Smooth muscle cell of the pulmonary artery (primary cell): Measurements from ENCODE around the gene LRP11. TPM values are rescaled to one million over a fixed set of nuclear protein-coding genes. Genes with fewer than 3 reads are reported as not detected.

Source experiments
- total RNA-seq: library from RNA; depleted of rRNA; stranded (reverse); fragments of >200 nt; gene quantifications from 2 replicates; pipeline ENCODE4 v1.2.3, GENCODE V29; 2014

LRP11 gene
- total RNA-seq: 66.3 and 90.1 TPM in 2 replicates

DNA sequence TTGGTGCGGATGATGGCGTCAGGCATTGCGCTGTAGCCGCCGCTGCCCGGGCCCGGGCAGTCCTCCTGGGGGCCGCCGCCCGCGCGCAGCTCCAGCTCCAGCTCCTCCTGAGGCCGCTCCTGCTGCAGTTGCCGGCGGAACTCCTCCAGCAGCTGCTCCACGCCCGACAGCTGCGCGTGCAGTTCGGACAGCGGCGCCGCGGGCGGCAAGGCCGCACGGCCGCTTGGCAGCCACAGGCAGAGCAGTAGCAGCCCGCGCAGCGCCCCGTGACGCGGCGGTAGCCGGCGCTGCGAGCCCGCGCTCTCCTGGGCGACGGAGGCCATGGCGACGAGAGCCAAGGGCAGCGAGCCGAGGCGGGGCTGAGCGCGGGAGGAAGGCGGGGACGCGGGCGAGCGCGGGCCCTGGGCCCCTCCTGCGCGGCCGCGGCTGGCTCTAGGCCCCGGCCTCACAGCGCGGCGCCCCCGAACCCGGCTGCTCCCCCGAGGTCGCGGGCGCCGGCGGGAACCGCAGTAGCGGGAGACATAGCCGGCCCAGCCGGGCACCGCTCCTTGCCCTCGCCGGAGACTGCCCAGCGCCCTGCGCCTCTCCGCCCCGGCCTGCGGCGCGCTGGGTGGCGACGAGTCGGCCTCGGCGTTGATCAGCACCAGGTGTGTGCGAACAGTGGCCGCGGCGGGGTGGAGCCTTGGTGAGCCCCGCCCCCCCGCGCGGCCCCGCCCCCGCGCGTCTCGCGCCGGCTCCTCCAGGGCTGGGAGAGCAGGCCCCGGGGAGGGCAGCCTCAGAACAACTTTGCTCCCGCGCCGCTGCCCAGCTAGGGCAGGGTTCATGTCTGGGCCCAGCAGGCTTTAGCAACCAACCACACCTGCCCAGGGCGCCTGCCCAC is at the start of gene LRP11:
TSS of gene LRP11 (minus strand) at position 662 of the 880 bp plus-strand sequence. CDS start at position 323, 339 bp downstream.

DNA sequence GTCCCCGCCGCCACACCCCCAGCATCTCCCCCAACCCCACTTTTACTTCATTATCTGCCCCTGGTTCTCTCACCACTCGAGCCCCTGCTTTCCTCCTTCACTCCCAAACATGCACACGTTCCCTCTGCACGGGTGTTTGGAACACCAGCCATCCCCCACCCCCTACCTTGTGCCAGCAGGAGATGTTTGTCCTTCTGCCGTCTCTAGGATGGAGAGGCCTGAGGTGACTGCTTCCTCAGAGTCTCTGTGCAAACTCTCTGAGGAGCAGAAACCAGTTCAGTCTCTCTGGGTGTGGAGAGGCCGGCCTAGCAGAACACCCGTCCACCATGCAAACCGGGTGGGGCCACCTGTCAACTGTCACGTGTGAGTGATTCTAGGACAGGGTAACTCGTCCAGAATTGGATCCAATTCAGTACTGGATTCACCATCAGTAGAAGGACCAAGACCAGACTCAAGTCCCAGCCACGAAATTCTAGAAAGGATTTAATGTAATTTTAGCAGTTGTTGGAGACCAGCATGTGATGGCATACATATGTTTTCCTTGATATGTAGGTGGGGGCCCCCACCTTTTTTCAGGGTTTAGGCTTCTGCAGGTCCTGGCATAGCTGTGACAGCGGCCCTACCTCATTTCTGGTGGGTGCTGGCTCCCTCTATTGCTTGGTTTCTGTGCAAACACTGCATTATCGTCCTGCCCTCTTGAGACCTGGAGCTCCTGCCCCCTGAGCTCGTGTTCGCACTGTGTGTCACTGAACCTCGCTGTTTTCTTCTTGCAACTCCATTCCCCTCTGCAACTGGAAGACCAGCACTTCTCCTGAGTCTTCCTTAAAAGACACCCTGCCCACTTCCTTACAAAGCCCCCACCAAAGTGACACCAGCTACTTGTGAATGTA is 33.9 kb upstream of the LRP11 start, which contains the start of gene RAET1E:
TSS of gene RAET1E (minus strand) at position 259 of the 890 bp plus-strand sequence. CDS start 7,212 bp downstream, outside the sequence.

Other genes with a start within 250 kb of the LRP11 start
- gene KATNA1, start 215.6 kb downstream of the LRP11 start, total RNA-seq: 20.5 and 22.8 TPM in 2 replicates
- gene LATS1, start 146.3 kb downstream of the LRP11 start, total RNA-seq: 12.7 and 14.1 TPM in 2 replicates
- 16.0 and 17.6 TPM in 2 replicates for gene NUP43, start 117.8 kb downstream of the LRP11 start, total RNA-seq
- 80.2 and 104 TPM in 2 replicates for gene PCMT1, start 114.6 kb downstream of the LRP11 start, total RNA-seq
- gene RAET1E, start 33.8 kb upstream of the LRP11 start, total RNA-seq: 0.17 and 0.26 TPM in 2 replicates
- gene RAET1G, start 58.8 kb upstream of the LRP11 start, total RNA-seq: 1.6 and 1.7 TPM in 2 replicates
- gene ULBP2, start 77.7 kb upstream of the LRP11 start, total RNA-seq: 4.9 and 14.9 TPM in 2 replicates
- 0.07 and 0.17 TPM in 2 replicates for gene ULBP1, start 99.6 kb upstream of the LRP11 start, total RNA-seq
- not detected in 2 replicates for gene RAET1L, start 161.2 kb upstream of the LRP11 start, total RNA-seq
- gene ULBP3, start 204.8 kb upstream of the LRP11 start, total RNA-seq: 5.1 and 12.5 TPM in 2 replicates